Endodermal cell (in vitro differentiated cells): Measurements from ENCODE around the gene BTBD2. TPM values are rescaled to one million over a fixed set of nuclear protein-coding genes. Genes with fewer than 3 reads are reported as not detected.

ENCODE experiments used
- DNase-seq: peaks from one replicate; pipeline ENCODE4 v3.0.0-alpha.2; 2017
- H3K27ac ChIP-seq: 2 replicates; pipeline ENCODE4 v1.5.1; 2013; ENCODE audit warnings: mild to moderate bottlenecking, low read depth, low read length, moderate library complexity
- H3K27me3 ChIP-seq: 2 replicates; pipeline ENCODE4 v1.6.1; 2013; ENCODE audit warnings: mild to moderate bottlenecking, low read length, moderate library complexity; ENCODE audit not compliant: insufficient read depth, control insufficient read depth, poor library complexity, severe bottlenecking
- H3K36me3 ChIP-seq: 2 replicates; pipeline ENCODE4 v1.7.0; 2013; ENCODE audit warnings: mild to moderate bottlenecking, low read length, moderate library complexity; ENCODE audit not compliant: control insufficient read depth, insufficient read depth
- H3K4me1 ChIP-seq: one replicate; pipeline ENCODE4 v1.7.0; 2013; ENCODE audit warnings: low read length; ENCODE audit not compliant: control insufficient read depth, insufficient read depth
- H3K4me3 ChIP-seq: 2 replicates; pipeline ENCODE4 v1.5.1; 2013; ENCODE audit warnings: mild to moderate bottlenecking, low read length, moderate library complexity
- H3K9ac ChIP-seq: 2 replicates; pipeline ENCODE4 v1.6.1; 2013; ENCODE audit warnings: mild to moderate bottlenecking, low read length, moderate library complexity; ENCODE audit not compliant: poor library complexity, severe bottlenecking; ENCODE audit errors: extremely low read depth
- H3K9me3 ChIP-seq: 2 replicates; pipeline ENCODE4 v1.6.1; 2013; ENCODE audit warnings: mild to moderate bottlenecking, low read length, moderate library complexity; ENCODE audit not compliant: control insufficient read depth
- H3K27ac Mint-ChIP-seq: 2 replicates; pipeline ENCODE4 v1.8.0; 2020; ENCODE audit warnings: mixed read lengths
- H3K27me3 Mint-ChIP-seq: 2 replicates; pipeline ENCODE4 v1.8.0; 2021; ENCODE audit warnings: mild to moderate bottlenecking, mixed read lengths; ENCODE audit not compliant: insufficient read depth
- H3K36me3 Mint-ChIP-seq: 2 replicates; pipeline ENCODE4 v1.8.0; 2020; ENCODE audit warnings: low read depth, mixed read lengths
- H3K4me1 Mint-ChIP-seq: 2 replicates; pipeline ENCODE4 v1.8.0; 2020; ENCODE audit warnings: mixed read lengths
- H3K4me3 Mint-ChIP-seq: 2 replicates; pipeline ENCODE4 v1.8.0; 2020; ENCODE audit warnings: mild to moderate bottlenecking, moderate library complexity, mixed read lengths
- H3K9me3 Mint-ChIP-seq: 2 replicates; pipeline ENCODE4 v1.8.0; 2020; ENCODE audit warnings: mild to moderate bottlenecking, mixed read lengths
- WGBS, 2 experiments: methylation state at CpG; one replicate each; pipeline versions ENCODE4 v1.1.5 to v1.1.7; 2013; ENCODE audit warnings: missing lambda C conversion rate in 2 of 2, mixed read lengths in 1 of 2; ENCODE audit not compliant: insufficient coverage in 1 of 2, insufficient read length in 1 of 2; 5-methylcytosine and 5-hydroxymethylcytosine counted together
- total RNA-seq, 2 donors: library from RNA; stranded (reverse); fragmentation: NEBNext Ultra II Directional in 1 of 2; extraction: Animal tissue kit (Norgen Biotek cat#: 25700) in 1 of 2; gene quantifications; 2 replicates in 1 of 2; 3 replicates in 1 of 2; pipeline ENCODE4 v1.2.1, GENCODE V29; 2021
- TF ChIP-seq, protein P1 (sequence below): fragments of 200-600 bp; sonication (generic); conservative IDR thresholded peaks from 2 replicates; pipeline ENCODE4 v1.5.0; 2021; ENCODE audit warnings: antibody characterized with exemption, mild to moderate bottlenecking

The BTBD2 gene
- total RNA-seq, 2 donors from 2014 or later = 107 to 112 TPM

DNA sequence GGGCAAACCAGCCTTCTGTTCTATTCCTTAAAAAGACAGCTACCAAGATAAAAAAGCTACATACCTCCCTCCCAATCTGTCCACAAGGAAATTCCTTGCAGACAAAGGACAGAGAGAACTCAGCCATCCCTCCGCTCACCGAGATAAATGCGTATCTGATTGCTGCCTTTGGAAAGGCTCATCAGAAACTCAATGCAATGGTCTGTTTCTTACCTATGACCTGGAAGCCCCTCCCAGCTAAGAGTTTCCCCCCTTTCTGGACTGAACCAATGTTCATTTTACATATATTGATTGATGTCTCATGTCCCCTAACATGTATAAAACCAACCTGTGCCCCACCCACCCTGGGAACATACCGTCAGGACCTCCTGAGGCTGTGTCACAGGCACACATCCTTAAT lies 11.6 kb downstream of the BTBD2 start:
- no peaks in the 10 kb centered on the region for H3K4me1 Mint-ChIP-seq
- no peak overlapping the region for H3K4me3 ChIP-seq
- H3K36me3 ChIP-seq = peaks cover 27% of the 10 kb centered on the region
- peaks cover 1% of the 10 kb centered on the region for H3K27me3 Mint-ChIP-seq
- TF ChIP-seq, protein P1, sequence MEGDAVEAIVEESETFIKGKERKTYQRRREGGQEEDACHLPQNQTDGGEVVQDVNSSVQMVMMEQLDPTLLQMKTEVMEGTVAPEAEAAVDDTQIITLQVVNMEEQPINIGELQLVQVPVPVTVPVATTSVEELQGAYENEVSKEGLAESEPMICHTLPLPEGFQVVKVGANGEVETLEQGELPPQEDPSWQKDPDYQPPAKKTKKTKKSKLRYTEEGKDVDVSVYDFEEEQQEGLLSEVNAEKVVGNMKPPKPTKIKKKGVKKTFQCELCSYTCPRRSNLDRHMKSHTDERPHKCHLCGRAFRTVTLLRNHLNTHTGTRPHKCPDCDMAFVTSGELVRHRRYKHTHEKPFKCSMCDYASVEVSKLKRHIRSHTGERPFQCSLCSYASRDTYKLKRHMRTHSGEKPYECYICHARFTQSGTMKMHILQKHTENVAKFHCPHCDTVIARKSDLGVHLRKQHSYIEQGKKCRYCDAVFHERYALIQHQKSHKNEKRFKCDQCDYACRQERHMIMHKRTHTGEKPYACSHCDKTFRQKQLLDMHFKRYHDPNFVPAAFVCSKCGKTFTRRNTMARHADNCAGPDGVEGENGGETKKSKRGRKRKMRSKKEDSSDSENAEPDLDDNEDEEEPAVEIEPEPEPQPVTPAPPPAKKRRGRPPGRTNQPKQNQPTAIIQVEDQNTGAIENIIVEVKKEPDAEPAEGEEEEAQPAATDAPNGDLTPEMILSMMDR = no peak
- no peak overlapping the region for H3K27ac ChIP-seq
- DNase-seq = no peak
- H3K36me3 Mint-ChIP-seq = peaks cover 54% of the 10 kb centered on the region
- no peaks in the 10 kb centered on the region for H3K27me3 ChIP-seq
- H3K4me1 ChIP-seq = no peaks in the 10 kb centered on the region
- H3K9ac ChIP-seq = no peak overlapping the region
- no peak overlapping the region for H3K4me3 Mint-ChIP-seq
- no peaks in the 10 kb centered on the region for H3K9me3 ChIP-seq
- 76 to 89% methylated on average over 3 to 4 of the region's 4 CpGs for WGBS, 2 experiments
- H3K27ac Mint-ChIP-seq = no peak overlapping the region
- no peaks in the 10 kb centered on the region for H3K9me3 Mint-ChIP-seq

DNA sequence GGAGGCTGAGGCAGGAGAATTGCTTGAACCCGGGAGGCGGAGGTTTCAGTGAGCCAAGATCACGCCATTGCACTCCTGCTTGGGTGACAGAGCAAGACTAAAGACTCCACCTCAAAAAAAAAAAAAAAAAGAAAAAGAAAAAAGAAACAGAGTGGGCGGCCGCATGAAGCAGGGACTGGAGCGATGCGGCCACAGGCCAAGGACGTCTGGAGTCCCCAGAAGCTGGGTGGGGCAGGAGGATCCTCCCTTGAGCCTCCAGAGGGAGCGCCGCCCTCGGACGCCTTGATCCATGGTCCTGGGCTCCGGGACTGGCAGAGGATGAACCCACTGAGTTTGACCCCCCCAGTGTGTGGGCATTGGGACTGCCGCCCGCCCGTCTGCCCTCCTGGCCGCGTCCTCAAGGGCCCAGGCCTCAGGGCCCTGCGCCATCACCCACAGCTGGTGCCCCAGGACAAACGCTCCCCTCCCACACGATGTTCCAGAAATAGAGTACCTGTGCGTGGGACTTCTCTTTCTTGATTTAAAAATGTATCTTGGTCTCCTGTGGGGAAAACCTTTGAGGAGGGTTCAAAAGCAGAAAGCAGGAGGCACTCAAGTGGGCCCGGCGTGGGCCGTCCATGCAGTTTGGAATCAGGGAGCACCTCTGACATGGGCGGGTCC lies 15.5 kb downstream of the BTBD2 start:
- Histone ChIP-seq H3K36me3 (peaks cover 48% of the 10 kb centered on the region), H3K9me3 (peaks cover 9% of the 10 kb centered on the region), H3K9ac (no peak overlapping the region), H3K27ac (no peak overlapping the region), H3K4me3 (no peak overlapping the region), H3K4me1 (no peaks in the 10 kb centered on the region), H3K27me3 (no peaks in the 10 kb centered on the region)
- 95 to 97% methylated on average over 13 to 26 of the region's 26 CpGs for WGBS, 2 experiments
- Mint-ChIP-seq H3K4me3 (no peak overlapping the region), H3K27ac (no peak overlapping the region), H3K36me3 (peaks cover 67% of the 10 kb centered on the region), H3K27me3 (peaks cover 1% of the 10 kb centered on the region), H3K4me1 (no peaks in the 10 kb centered on the region), H3K9me3 (peaks cover 8% of the 10 kb centered on the region)
- DNase-seq = no peak
- TF ChIP-seq, protein P1 = no peak

DNA sequence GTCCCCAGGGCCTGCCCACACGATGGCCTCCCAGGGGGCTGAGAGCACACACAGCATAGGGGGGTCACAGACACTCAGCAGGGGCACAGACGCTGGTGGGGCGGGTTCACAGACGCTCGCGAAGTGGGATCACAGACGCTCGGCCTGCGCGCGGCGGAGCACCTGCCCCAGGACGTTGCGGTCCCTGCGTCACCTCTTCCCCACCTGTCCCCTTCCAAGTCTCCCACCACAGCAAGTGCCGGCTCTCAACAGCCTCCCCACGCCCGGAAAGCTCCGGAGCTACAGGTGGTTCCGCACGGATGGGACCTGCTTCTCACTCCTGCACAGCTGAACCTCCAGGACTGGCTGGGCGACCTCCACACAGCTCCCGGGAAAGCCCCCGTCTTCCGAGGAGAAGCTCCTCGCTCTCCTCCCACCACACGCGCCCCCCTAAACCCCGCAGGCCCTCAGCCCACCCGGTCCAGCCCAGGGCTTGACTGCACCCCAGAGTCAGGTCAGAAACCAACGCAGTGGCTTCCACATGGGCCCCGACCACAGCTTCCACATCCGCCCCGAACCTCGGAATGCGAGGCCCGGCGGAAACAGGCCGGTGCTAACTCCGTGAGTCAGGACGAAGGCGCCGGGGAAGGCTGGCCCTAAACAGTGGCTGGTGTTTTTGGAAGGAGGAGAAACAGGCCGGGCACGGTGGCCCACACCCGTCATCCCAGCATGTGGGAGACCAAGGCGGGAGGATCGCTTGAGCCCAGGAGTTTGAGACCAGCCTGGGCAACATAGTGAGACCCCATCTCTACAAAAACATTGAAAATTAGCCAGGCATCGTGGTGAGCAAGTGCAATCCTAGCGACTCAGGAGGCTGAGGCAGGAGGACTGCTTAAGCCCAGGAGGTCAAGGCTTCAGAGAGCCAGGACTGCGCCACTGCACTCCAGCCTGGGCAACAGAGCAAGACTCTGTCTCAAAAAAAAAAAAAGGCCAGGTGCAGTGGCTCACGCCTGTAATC lies 16.5 kb downstream of the BTBD2 start:
- WGBS, 2 experiments = 93 to 97% methylated on average over 28 to 52 of the region's 52 CpGs
- Histone ChIP-seq H3K9ac (no peak overlapping the region), H3K36me3 (peaks cover 53% of the 10 kb centered on the region), H3K27me3 (no peaks in the 10 kb centered on the region), H3K27ac (no peak overlapping the region), H3K4me1 (no peaks in the 10 kb centered on the region), H3K9me3 (peaks cover 9% of the 10 kb centered on the region), H3K4me3 (no peak overlapping the region)
- Mint-ChIP-seq H3K4me1 (no peaks in the 10 kb centered on the region), H3K36me3 (peaks cover 74% of the 10 kb centered on the region), H3K9me3 (peaks cover 8% of the 10 kb centered on the region), H3K27ac (no peak overlapping the region), H3K4me3 (no peak overlapping the region), H3K27me3 (peaks cover 1% of the 10 kb centered on the region)
- DNase-seq = no peak
- TF ChIP-seq, protein P1 = no peak
